Hematopoietic multipotent progenitor cell treated with erythropoietin and hydrocortisone succinate and interleukin-3 and kit ligand, for 8 days (in vitro differentiated cells): ENCODE measurements around the gene SPECC1L.
A peak's percentile ranks its signal among the peaks of the same experiment; 100 is the strongest.
"Not testable (repeated sequence)": the region's sequence is repeated elsewhere in the genome, so short reads cannot be mapped to it uniquely, and the experiment has no call there.

ENCODE experiments used
- DNase-seq: peaks from one replicate; pipeline ENCODE4 v3.0.0-alpha.2; 2015

The SPECC1L gene, protein sequence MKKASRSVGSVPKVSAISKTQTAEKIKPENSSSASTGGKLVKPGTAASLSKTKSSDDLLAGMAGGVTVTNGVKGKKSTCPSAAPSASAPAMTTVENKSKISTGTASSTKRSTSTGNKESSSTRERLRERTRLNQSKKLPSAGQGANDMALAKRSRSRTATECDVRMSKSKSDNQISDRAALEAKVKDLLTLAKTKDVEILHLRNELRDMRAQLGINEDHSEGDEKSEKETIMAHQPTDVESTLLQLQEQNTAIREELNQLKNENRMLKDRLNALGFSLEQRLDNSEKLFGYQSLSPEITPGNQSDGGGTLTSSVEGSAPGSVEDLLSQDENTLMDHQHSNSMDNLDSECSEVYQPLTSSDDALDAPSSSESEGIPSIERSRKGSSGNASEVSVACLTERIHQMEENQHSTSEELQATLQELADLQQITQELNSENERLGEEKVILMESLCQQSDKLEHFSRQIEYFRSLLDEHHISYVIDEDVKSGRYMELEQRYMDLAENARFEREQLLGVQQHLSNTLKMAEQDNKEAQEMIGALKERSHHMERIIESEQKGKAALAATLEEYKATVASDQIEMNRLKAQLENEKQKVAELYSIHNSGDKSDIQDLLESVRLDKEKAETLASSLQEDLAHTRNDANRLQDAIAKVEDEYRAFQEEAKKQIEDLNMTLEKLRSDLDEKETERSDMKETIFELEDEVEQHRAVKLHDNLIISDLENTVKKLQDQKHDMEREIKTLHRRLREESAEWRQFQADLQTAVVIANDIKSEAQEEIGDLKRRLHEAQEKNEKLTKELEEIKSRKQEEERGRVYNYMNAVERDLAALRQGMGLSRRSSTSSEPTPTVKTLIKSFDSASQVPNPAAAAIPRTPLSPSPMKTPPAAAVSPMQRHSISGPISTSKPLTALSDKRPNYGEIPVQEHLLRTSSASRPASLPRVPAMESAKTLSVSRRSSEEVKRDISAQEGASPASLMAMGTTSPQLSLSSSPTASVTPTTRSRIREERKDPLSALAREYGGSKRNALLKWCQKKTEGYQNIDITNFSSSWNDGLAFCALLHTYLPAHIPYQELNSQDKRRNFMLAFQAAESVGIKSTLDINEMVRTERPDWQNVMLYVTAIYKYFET

DNA sequence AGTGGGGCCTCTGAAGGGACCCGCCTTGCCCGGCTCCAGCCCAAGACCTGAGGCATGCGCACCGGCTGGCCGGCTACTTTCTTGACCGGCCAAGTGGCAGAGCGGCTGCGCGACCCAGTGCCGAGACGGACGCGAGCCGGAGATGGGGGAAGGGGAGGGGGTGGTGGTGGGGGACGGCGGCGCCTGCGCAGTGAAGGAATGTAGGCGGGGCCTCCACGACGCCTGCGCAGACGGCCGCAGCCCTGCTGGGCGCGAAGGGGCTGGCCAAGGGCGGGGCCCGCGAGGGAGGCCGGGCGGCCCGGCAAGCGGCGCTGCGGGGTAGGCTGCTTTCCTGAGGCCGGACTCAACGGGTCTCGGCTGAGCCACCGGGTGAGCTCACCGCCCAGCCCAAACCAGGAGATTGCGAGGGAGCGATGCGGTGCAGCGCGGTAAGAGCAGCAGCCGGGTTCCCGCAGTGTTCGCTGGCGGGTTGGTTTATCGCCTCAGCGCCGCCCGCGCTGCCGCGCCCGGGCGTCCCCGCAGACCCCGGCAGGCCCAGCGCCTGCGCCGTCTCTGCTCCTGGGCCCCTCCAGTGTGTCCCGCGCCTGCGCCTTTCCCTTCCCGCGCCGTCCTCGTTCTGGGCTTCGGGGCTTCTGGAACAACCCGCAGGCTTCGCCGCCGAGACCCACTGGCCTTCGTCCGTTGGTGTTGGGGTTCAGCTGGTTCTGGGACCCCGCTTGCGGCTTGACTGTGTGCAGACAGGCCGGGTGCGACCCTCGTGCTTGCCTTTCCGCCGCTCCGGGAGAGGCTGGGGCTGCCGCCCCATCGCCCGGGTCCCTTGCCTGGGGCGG lies at the start of gene SPECC1L:
Gene SPECC1L (plus strand): TSS at position 276 of the 830 bp plus-strand sequence. CDS start 31,401 bp downstream, outside the sequence.
- DNase-seq: peak; percentile 88

DNA sequence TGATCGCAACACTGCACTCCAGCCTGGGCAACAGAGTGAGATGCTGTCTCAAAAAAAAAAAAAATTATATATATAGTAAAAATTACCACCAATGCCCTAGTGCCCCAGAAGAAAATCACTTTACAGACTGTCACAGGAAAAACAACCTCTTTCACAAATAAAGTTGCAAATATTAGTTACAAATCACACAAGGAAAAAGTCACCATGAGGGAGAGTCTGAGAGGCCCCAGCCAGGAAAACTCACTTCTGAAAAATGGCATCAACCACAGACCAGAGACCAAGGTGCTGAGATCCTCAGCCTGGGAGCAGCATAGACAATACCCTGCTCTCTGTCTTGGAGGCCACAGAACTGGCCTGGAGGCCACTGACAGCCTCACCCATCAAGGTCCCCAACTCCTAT lies 46.2 kb upstream of the SPECC1L start:
- DNase-seq: no peak

DNA sequence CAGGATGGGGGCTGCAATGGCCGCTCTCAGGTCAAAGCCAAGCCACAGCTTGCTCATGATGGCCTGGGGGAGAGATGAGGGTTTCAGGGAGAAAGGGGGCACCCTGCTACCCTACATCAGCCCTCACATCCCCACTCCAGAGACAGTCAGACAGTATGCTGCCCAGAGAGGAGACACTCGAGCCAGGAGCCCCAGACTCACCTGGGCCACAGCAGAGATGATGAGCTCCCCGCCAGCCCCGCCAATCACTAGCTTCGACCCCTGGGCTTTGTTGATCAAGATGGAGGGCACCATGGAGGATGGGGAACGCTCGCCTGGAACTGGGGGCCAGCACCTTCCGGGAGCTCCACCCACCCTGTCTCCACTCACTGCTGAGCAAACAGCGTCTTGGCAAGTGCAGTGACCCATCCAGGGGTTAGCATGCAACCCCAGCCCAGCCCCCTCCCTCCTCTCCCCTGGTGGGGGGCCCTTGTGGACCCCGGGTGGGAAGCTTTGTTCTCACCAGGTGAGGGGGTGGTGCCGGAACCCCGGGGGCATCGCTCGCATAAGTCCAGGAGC lies 45.5 kb upstream of the SPECC1L start:
- no peak for DNase-seq

DNA sequence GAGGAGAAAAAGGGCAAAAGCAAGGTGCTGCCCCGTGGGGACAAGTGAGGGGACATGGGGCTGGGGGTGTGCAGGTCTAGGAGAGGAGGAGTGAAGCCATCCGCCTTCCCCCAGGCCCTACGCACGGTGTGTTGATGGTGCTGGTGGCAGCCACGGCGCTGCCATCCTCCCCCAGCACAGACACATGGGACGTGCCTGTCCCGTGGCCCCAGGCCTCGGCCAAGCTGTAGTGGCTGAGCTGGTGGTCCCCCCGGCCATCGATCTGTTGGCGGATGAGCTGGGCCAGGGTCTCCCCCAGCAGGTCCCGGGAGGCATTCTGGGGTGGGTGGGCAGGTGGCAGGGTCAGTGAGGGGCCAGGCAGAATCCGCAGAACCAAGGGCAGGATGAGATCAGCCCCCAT lies 44.7 kb upstream of the SPECC1L start:
- DNase-seq: no peak

DNA sequence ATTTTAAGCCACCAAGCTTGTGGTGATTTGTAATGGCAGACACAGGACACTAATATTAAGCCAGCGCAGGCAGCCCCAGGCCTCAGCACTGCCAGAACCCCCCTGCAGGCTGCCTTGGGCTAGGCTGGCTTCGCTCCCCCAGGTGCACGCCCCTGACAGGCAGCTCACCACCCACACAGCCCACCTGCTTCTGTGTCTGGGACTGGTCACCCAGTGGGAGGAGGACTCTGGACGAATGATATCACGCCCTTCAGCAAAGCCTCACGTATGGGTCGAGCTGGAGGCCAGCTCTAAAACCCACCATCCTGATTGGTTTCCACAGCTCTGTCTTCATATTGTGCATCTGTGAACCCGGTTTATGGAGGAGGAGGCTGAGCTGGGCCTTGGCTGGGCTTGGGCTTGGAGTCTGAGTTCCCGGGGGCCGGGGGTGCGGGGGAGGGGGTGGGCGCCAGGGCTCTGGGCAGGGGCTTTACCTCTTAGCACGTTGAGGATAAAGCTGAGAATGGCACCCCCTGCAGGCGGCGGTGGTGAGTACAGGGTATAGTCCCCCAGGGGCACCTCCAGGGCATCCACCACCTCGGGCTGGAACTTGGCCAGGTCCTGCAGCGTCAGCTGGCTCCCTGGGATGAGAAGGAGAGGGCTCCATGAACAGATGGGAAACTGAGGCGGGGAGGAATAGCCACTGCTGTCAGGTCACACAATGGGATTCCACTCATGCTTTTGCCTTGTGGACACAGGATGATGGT lies 39.5 kb upstream of the SPECC1L start:
- peak; percentile 58 for DNase-seq

DNA sequence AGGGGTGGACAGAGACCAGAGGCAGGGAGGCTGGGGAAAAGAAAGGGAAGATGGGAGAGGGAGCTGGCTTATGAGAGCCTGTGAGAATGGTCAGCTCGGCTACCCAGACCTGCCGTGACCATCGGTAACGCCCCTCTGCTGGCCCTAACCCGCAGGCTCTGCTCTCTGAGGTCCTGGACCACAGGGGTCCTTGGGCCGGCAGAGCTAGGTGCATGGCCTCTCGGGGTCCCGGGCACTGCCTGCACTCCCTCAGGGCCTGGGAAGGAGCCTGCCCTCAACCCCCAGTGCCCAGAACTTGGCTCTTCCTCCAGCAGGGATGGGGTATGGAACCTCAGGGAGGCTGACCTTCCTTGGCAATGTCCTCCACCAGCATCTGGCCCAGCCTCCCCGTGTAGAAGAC lies 38.9 kb upstream of the SPECC1L start:
- no peak for DNase-seq

DNA sequence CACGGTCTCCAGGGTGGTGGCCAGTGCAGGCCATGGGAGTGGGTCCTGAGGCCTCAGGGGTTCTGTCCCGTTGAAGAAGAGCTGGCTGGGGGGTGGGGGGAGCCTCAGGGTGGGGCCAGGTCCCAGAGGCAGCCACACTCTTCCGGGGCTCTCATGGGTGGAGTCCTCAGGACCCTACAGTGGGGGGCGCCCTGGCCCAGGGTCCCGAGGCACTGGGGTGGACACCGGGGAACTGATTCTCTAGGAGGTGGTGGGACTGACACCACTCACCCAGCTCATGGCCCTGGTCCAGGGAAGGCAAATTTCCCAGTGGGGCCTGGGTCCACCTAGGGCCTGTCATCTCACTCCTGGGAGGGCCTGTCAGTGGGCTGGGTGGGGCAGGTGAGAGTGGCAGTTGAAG lies 38.5 kb upstream of the SPECC1L start:
- DNase-seq: no peak

DNA sequence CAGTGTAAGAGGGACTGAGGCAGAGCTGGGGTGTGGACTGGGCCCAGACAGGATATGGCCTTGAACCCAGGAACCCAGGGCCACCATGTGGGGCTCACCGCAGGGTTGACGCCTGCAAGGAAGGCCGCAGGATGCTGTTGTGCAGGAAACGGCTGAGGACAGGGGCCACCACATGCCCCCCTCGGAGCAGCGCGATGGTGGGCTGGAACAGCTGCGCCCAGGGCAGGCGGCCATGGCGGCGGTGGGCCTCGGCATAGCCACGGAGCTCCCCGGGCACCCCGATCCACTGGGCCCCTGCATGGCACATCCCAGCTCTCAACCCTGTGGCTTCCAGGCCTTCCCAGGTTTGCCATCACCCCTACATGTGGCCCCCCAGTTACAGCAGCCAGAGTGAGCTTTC lies 37.9 kb upstream of the SPECC1L start:
- no peak for DNase-seq

DNA sequence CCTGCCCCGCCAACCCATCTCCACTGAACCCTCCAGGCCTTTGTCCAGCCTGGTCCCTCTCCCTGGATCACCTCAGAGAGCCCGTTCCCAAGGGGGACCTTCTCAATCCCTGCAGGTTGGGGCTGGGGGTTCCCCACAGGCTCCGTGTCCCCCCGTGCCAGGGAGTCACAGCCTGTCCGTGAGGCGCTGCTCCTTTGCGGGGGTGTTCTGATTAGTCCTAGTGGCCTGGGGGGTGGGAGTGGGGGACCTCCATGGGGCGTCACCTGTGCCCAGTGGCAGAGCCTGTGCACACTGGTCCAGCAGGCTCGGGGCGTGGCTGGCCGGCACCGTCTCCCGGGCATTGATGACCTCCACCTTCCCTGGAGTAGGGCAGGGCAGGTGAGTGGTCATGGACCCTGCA lies 37.4 kb upstream of the SPECC1L start:
- DNase-seq: no peak

DNA sequence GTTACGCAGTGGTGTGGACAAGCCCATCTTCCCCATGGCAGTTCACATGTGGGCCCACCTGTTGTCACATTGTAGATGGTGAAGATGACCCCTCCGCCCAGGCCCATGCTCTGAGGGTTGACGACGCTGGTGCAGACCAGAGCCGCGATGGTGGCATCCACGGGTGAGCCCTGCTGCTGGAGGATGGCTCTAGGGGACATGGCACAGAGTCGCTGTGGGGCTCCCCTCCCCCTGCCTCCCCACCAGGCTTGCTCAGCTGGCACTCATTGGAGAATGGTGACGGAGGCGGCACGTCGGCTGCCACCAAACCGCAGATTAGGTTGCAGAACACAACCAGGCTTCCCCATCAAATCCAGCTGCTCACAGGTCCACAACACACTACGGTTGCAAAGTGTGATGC lies 36.8 kb upstream of the SPECC1L start:
- no peak for DNase-seq

DNA sequence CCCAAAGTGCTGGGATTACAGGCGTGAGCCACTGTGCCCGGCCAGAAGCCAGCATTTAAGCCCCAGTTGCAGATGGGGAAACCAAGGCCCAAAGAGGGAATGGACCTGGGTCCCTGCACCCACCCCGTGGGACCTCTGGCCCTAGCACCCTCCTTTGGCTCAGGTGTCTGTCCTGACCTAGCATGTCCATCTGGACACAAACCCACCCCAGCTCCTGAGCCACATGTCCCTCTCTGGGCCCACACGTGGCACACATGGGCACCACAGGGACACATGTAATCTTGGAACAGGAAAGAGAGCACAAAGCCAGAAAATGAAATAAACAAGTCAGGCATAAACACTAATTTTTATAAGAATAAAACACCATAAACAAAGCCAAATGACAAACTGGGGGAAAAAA lies 35.3 kb upstream of the SPECC1L start:
- no peak for DNase-seq

DNA sequence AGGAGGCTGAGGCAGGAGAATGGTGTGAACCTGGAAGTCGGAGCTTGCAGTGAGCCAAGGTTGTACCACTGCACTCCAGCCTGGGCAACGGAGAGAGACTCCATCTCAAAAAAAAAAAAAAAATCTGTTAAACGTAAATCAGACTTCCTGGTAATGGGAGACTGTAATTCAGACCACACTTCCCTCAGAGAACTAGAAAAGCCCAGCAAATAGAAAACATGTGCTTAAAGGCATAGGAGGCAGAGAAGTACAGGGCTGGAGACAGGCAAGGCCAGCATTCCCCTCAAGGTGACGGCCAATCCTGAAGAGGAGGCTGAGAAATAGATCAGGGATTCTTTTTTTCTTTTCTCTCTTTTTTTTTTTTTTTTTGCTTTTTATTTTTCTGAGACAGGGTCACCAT lies 34.0 kb upstream of the SPECC1L start:
- no peak for DNase-seq

DNA sequence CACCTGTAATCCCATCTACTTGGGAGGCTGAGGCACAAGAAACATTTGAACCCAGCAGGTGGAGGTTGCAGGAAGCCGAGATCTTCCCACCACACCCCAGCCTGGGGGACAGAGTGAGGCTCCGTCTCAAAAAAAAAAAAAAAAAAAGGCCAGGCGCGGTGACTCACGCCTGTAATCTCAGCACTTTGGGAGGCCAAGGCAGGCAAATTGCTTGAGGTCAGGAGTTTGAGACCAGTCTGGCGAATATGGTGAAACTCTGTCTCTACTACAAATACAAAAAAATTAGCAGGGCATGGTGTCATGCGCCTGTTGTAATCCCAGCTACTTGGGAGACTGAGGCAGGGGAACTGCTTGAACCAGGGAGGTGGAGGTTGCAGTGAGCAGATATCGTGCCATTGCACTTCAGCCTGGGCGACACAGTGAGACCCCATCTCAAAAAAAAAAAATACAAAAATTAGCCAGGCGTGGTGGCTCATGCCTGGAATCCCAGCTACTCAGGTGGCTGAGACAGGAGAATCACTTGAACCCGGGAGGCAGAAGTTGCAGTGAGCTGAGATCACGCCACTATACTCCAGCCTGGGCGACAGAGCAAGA lies 32.4 kb upstream of the SPECC1L start:
- DNase-seq: not testable (repeated sequence)

DNA sequence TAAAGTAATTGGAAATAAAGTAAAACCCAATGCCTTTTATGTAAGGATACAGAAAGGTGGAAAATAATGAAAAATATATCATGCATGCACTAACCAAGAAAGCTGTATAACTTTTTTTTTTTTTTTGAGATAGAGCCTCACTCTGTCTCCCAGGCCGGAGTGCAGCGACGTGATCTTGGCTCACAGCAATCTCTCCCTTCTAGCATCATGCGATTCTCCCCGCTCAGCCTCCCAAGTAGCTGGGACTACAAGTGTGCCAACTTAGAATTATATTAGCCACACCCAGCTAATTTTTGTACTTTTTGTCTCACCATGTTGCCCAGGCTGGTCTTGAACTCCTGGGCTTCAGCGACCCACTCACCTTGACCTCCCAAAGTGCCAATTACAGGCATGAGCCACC lies 30.2 kb upstream of the SPECC1L start:
- no peak for DNase-seq

DNA sequence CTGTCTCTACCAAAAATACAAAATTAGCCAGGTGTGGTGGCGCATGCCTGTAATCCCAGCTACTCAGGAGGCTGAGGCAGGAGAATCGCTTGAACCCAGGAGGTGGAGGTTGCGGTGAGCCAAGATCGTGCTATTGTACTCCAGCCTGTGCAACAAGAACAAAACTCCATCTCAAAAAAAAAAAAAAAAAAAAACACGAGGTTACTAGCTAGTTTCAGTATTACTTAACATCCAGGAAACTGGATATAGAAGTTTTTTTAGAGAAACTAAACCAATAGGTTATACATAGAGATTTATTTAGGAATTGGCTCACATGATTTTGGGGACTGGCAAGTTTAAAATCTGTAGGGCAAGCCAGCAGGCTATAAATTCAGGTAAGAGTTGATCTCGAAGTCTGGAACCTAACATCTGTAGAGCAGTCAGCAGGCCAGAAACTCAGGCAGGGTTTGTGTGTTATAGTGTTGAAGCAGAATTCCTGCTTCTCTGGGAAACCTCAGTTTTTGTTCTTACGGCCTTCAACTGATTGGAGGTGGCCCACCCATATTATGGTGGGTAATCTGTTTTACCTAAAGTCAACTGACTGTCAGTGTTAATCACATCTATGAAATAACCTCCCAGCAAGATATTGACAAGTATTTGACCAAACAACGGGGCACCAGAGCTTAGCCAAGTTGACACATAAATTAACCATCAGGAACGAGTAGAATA lies 29.5 kb upstream of the SPECC1L start:
- DNase-seq: not testable (repeated sequence)

DNA sequence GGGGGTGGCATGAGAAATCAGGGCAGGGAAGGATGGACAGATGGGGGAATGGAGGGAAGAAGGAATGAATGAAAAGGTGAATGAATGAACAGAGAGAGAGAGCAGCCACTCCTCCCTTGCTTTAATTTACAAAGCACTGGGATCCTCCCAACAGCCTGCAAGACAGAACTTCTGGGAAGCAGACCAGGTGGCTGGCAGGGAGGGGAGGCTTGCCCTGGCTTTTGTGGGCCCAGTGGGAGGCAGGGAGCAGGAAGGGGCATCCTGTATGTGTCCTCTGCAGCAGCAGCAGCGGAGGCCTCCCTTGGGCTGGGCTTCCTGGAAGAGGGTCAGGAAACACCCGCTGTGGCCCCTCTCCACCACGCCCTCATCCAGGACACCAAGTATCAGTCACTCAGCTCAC lies 27.2 kb upstream of the SPECC1L start:
- not testable (repeated sequence) for DNase-seq

DNA sequence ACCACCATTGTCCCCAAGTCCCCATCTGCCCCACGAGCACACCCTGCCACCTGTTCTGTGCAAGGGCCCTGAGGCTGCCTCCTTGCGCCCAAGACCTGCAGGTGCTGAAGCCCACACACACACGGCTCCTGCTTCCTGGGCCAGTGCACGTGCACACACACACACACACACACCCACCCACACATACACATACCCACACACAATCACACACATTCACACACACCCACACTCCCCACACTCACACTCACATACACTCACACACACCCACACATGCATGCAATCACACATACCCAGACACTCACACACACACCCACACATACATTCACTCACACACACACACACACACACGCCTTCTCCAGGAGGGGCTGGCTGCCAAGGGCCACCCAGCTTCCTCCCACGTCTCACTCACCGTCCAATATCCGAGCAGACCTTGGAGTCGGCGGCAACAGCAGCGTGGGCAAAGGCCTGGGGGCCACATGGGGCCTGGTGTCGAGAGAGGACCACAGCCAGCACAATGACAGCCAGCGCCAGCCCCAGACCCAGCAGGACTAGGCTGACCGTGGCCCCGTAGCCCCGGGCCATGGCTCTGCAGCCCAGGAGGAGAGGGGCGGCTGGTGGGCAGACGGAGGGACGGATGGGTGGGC lies 26.4 kb upstream of the SPECC1L start:
- DNase-seq: no peak

DNA sequence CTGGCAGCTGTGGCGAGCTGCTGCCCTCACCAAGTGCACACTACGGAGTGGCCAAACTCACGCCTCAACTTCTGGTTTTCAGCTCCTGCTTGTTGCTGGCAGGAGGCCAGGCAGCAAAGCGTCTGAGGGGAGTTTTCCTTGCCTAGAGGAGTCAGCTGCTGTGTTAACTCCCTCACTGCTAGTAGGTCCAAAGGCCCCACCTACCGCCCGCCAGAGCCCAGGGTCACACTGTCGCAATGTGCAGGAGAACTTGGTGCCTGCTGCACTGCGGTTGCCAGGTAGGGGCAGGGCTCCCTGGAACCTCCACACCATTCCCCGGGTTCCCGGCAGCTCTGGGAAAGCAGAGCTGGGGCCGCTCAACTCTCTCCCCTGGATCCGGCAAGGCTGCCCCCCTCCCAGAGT lies 25.6 kb upstream of the SPECC1L start, which contains the start of gene GGT5:
Gene GGT5 (minus strand): TSS at position 53 of the 402 bp plus-strand sequence. CDS start 357 bp downstream, outside the sequence.
- not testable (repeated sequence) for DNase-seq
